Fibroblast of the aortic adventitia (primary cell): ENCODE results near the gene SUPT4H1. TPM values are rescaled to one million over a fixed set of nuclear protein-coding genes. Genes with fewer than 3 reads are reported as not detected.
A peak's percentile ranks its signal among the peaks of the same experiment; 100 is the strongest.

Source experiments
- DNase-seq: peaks from one replicate; pipeline ENCODE4 v3.0.0-alpha.2; 2010; ENCODE audit warnings: low read depth
- H3K4me3 ChIP-seq: 2 replicates; pipeline ENCODE4 v1.5.1; 2011; ENCODE audit warnings: low read depth, mild to moderate bottlenecking, control low read depth, low read length, moderate library complexity
- CTCF ChIP-seq: IDR thresholded peaks from 2 replicates; pipeline ENCODE4 v1.5.1; 2011; ENCODE audit warnings: mild to moderate bottlenecking, low read length, control low read depth, inconsistent platforms; ENCODE audit not compliant: insufficient read depth
- total RNA-seq: library from RNA; depleted of rRNA; stranded (reverse); fragments of >200 nt; gene quantifications from 2 replicates; pipeline ENCODE4 v1.2.3, GENCODE V29; 2012; ENCODE audit warnings: low replicate concordance

The SUPT4H1 gene
- total RNA-seq, 1 donor = 34.9 TPM

- no peak for DNase-seq
- no peak for TF ChIP-seq CTCF
- H3K4me3 ChIP-seq = no peak overlapping the region
Measured at GRCh38 chr17:58316260-58316960, 35.6 kb downstream of the SUPT4H1 start.

- no peak for TF ChIP-seq CTCF
- no peak for DNase-seq
- H3K4me3 ChIP-seq = no peak overlapping the region
Measured at GRCh38 chr17:58315750-58316149, 36.3 kb downstream of the SUPT4H1 start.

- DNase-seq = no peak
- no peak for TF ChIP-seq CTCF
- no peak overlapping the region for H3K4me3 ChIP-seq
Measured at GRCh38 chr17:58315281-58315711, 36.7 kb downstream of the SUPT4H1 start.

GRCh38 chr17:58314706-58315015, 37.3 kb downstream of the SUPT4H1 start:
- DNase-seq = no peak
- no peak overlapping the region for H3K4me3 ChIP-seq
- TF ChIP-seq CTCF = no peak

GRCh38 chr17:58313815-58314705, 37.9 kb downstream of the SUPT4H1 start:
- no peak for TF ChIP-seq CTCF
- DNase-seq = no peak
- no peak overlapping the region for H3K4me3 ChIP-seq

GRCh38 chr17:58312829-58313228, 39.2 kb downstream of the SUPT4H1 start:
- no peak overlapping the region for H3K4me3 ChIP-seq
- TF ChIP-seq CTCF = peak; percentile 2
- peak; percentile 19 for DNase-seq
